HepG2 (cell line): ENCODE results near the gene NEDD4L. TPM values are rescaled to one million over a fixed set of nuclear protein-coding genes. Genes with fewer than 3 reads are reported as not detected.

ENCODE experiments used
- ATAC-seq: fragments of 200-7000 bp; cut with Tn5 transposase; 3 replicates; pipeline ENCODE4 v1.9.1; 2020; ENCODE audit warnings: mild to moderate bottlenecking, moderate library complexity
- BruUV-seq: library from RNA; stranded (reverse); fragments of 400-500 nt; replicated peaks from 2 replicates; lab custom pipeline; 2021; lab: Mats Ljungman, UMichigan
- CTCF ChIA-PET: fragments of 300-600 bp; formaldehyde crosslinking; extraction: SDS; loops from one replicate; lab custom pipeline; 2021; ENCODE audit warnings: low total read pairs, inconsistent platforms, low intra/inter-chr PET ratio; lab: Yijun Ruan, JAX
- POLR2A ChIA-PET: fragments of 350-600 bp; sonication (Branson Sonifier 250); formaldehyde crosslinking; loops from one replicate; lab custom pipeline; 2020; ENCODE audit warnings: antibody characterized with exemption, inconsistent platforms; lab: Yijun Ruan, JAX
- DNase-seq: peaks from one replicate; pipeline ENCODE4 v3.0.0-alpha.2; 2015; ENCODE audit warnings: low spot score
- FAIRE-seq: peaks from 3 replicates; lab custom pipeline; 2011; peaks lifted over from hg19 to GRCh38; lab: Jason Lieb, UNC
- H2AFZ ChIP-seq: one replicate; pipeline ENCODE4 v1.6.1; 2011; ENCODE audit warnings: low read length, inconsistent platforms
- H3K27ac ChIP-seq: fragments of 300-600 bp; 3 replicates; pipeline ENCODE4 v1.8.0; 2011; ENCODE audit warnings: mixed run types, mild to moderate bottlenecking, mixed read lengths, low read length, inconsistent platforms; ENCODE audit not compliant: insufficient read depth; ENCODE audit errors: extremely low read length
- H3K27me3 ChIP-seq, 2 experiments: fragments of 200-600 bp in 1 of 2; 2 replicates in 1 of 2; 3 replicates in 1 of 2; pipeline versions ENCODE4 v1.6.0 to v1.8.0; 2011; ENCODE audit warnings: low read length in 2 of 2, mild to moderate bottlenecking in 2 of 2, moderate library complexity in 2 of 2, inconsistent platforms in 1 of 2; ENCODE audit not compliant: insufficient read depth in 2 of 2, control insufficient read depth in 1 of 2
- H3K36me3 ChIP-seq, 2 experiments: fragments of 200-600 bp in 1 of 2; replicated peaks in 1 of 2; 2 replicates in 1 of 2; 3 replicates in 1 of 2; pipeline versions ENCODE4 v1.5.1 to v1.8.0; 2011; ENCODE audit warnings: low read length in 2 of 2, inconsistent platforms in 1 of 2; ENCODE audit not compliant: insufficient read depth in 2 of 2, control insufficient read depth in 1 of 2
- H3K4me1 ChIP-seq: 2 replicates; pipeline ENCODE4 v1.5.1; 2012; ENCODE audit warnings: low read length, inconsistent platforms; ENCODE audit not compliant: insufficient read depth
- H3K4me2 ChIP-seq: 2 replicates; pipeline ENCODE4 v1.6.0; 2011; ENCODE audit warnings: low read depth, low read length, inconsistent platforms
- H3K4me3 ChIP-seq, 3 experiments: fragments of 200-600 bp in 1 of 3; sonication (generic), shearing (Covaris generic) in 1 of 3; replicated peaks in 1 of 3; 2 replicates each; pipeline ENCODE4 v1.5.1; 2011 to 2016; ENCODE audit warnings: low read length in 3 of 3, inconsistent platforms in 2 of 3, low read depth in 2 of 3, mild to moderate bottlenecking in 2 of 3, control low read depth in 1 of 3, mixed read lengths in 1 of 3; ENCODE audit not compliant: insufficient read depth in 1 of 3
- H3K79me2 ChIP-seq: one replicate; pipeline ENCODE4 v1.6.1; 2011; ENCODE audit warnings: low read length, inconsistent platforms; ENCODE audit not compliant: insufficient read depth
- H3K9ac ChIP-seq: 2 replicates; pipeline ENCODE4 v1.6.0; 2011; ENCODE audit warnings: mild to moderate bottlenecking, low read depth, low read length, inconsistent platforms; ENCODE audit not compliant: insufficient read depth
- H3K9me3 ChIP-seq: 2 replicates; pipeline ENCODE4 v1.5.1; 2012; ENCODE audit warnings: mild to moderate bottlenecking, low read length
- H4K20me1 ChIP-seq: 2 replicates; pipeline ENCODE4 v1.6.0; 2011; ENCODE audit warnings: inconsistent platforms, mild to moderate bottlenecking, low read length, moderate library complexity; ENCODE audit not compliant: insufficient read depth
- FOXO1 ChIP-seq: sonication (generic); formaldehyde crosslinking; IDR thresholded peaks from 2 replicates; pipeline ENCODE4 v1.4.0; 2020; ENCODE audit warnings: missing genetic modification reagents
- MYC ChIP-seq: sonication (generic); formaldehyde crosslinking; IDR thresholded peaks from 2 replicates; pipeline ENCODE4 v1.9.0; 2021; ENCODE audit warnings: missing genetic modification reagents, borderline replicate concordance
- PRPF4 ChIP-seq: fragments of 200-400 bp; formaldehyde crosslinking; IDR thresholded peaks from 2 replicates; pipeline ENCODE4 v1.6.1; 2016; ENCODE audit warnings: low read length, low read depth; ENCODE audit not compliant: poor library complexity, severe bottlenecking
- RBM22 ChIP-seq: fragments of 200-400 bp; formaldehyde crosslinking; optimal IDR thresholded peaks from 2 replicates; pipeline ENCODE3; 2017; ENCODE audit warnings: mild to moderate bottlenecking, low read length, moderate library complexity
- ZNF24 ChIP-seq: fragments of 450-650 bp; IDR thresholded peaks from 2 replicates; pipeline ENCODE4 v1.6.1; 2017; ENCODE audit warnings: antibody characterized with exemption, mild to moderate bottlenecking
- WGBS: methylation state at CpG from one replicate; pipeline ENCODE4 v1.1.6; 2017; ENCODE audit warnings: low lambda C conversion rate; 5-methylcytosine and 5-hydroxymethylcytosine counted together
- in situ Hi-C: cut with HindIII; loops from 2 replicates; pipeline ENCODE4 v1.10.0; 2017; ENCODE audit warnings: low pct_unique_long_range_greater_than_20kb; ENCODE audit not compliant: extremely low pct_ligation_motif_present
- intact Hi-C: fragments of 100-400 bp; cut with micrococcal nuclease; formaldehyde crosslinking; loops from one replicate; pipeline ENCODE4 v1.10.0; 2022; ENCODE audit not compliant: unreplicated experiment
- polyA plus RNA-seq, 8 experiments: library from polyadenylated mRNA; depleted of rRNA in 3 of 8; stranded (reverse) in 7 of 8; unstranded in 1 of 8; fragments of >200 nt; fragmentation: Illumina TruSeq in 4 of 8; extraction: Trizol in 4 of 8; gene quantifications; 2 replicates each; pipeline versions ENCODE4 v1.2.1 to v1.2.3, GENCODE V29; 2011 to 2016; ENCODE audit warnings: low read depth in 4 of 8, missing spikeins in 1 of 8, mixed read lengths in 1 of 8; ENCODE audit not compliant: insufficient read depth in 1 of 8
- total RNA-seq, 5 experiments: library from RNA; depleted of rRNA; stranded (reverse); fragments of >200 nt; fragmentation: Illumina TruSeq; extraction: Trizol; gene quantifications; 2 replicates each; pipeline ENCODE4 v1.2.3, GENCODE V29; 2016; ENCODE audit warnings: low read depth in 1 of 5
- TF ChIP-seq, protein P1 (sequence below): sonication (generic); formaldehyde crosslinking; IDR thresholded peaks from 2 replicates; pipeline ENCODE4 v1.5.0; 2020; ENCODE audit warnings: mild to moderate bottlenecking, missing genetic modification reagents, borderline replicate concordance
- TF ChIP-seq, protein P2 (sequence below): sonication (generic); formaldehyde crosslinking; IDR thresholded peaks from 2 replicates; pipeline ENCODE4 v1.8.1; 2022; ENCODE audit warnings: low read depth, mild to moderate bottlenecking, missing genetic modification reagents
- TF ChIP-seq, protein P3 (sequence below): sonication (generic); formaldehyde crosslinking; IDR thresholded peaks from 2 replicates; pipeline ENCODE4 v1.9.0; 2021; ENCODE audit warnings: missing genetic modification reagents, mild to moderate bottlenecking, borderline replicate concordance

The NEDD4L gene
- total and polyA plus RNA-seq, 2 of the 13 experiments (the other 11 are each of a cell fraction or from before 2014, with no cell fraction given): 168 to 390 TPM

DNA sequence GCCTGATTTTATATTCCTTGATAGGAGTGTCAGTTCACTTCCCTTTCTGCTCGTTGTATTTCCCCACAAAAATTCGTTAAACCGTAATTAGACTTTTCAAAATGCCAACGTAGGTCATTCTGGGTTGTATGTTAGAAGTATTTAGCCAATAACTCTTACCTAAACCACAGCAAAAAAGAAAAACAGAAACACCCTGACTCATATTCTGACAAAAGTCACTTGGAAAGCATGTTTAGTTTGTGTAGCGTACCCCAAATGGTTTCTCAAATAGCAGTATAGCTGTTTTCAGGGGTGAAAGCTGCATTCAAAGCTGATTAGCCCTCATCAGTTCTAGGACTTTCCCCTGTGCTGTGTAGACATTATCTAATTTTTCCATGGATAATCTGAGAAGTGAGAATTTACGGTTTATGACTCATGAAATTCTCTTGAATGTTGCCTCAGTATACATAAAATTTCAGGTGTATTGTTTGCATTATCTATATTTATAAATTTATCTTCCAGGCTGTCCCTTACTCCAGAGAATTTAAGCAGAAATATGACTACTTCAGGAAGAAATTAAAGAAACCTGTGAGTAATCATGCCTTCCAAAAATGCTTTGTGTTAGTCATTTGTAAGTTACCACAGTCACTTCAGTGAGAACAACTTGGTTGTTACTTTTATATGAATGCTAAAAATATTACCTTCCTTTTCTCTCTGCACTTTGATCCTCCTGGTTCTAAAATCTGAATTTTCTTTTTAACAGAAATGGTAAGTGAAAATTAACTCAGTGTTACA is 319.9 kb downstream of the NEDD4L start (continued):
- TF ChIP-seq ZNF24: no peak
- no peak for TF ChIP-seq FOXO1

- BruUV-seq: no TSS peak
These were observed 321.0 kb downstream of the NEDD4L start for GRCh38 chr18:58364876-58365528.

More at GRCh38 chr18:58364876-58365528, 321.0 kb downstream of the NEDD4L start:
- no peak overlapping the region for H3K4me2 ChIP-seq
- intact Hi-C loops: no loop called here
- TF ChIP-seq, protein P1, sequence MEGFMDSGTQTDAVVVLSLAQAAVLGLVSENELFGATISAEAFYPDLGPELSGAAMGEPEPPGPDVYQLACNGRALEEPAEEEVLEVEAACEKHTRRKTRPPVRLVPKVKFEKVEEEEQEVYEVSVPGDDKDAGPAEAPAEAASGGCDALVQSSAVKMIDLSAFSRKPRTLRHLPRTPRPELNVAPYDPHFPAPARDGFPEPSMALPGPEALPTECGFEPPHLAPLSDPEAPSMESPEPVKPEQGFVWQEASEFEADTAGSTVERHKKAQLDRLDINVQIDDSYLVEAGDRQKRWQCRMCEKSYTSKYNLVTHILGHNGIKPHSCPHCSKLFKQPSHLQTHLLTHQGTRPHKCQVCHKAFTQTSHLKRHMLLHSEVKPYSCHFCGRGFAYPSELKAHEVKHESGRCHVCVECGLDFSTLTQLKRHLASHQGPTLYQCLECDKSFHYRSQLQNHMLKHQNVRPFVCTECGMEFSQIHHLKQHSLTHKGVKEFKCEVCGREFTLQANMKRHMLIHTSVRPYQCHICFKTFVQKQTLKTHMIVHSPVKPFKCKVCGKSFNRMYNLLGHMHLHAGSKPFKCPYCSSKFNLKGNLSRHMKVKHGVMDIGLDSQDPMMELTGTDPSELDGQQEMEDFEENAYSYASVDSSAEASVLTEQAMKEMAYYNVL (CRISPR knock-in tag): no peak
- TF ChIP-seq RBM22 (peak; percentile 8), MYC (CRISPR knock-in tag) (no peak), PRPF4 (no peak)
- TF ChIP-seq, protein P2, sequence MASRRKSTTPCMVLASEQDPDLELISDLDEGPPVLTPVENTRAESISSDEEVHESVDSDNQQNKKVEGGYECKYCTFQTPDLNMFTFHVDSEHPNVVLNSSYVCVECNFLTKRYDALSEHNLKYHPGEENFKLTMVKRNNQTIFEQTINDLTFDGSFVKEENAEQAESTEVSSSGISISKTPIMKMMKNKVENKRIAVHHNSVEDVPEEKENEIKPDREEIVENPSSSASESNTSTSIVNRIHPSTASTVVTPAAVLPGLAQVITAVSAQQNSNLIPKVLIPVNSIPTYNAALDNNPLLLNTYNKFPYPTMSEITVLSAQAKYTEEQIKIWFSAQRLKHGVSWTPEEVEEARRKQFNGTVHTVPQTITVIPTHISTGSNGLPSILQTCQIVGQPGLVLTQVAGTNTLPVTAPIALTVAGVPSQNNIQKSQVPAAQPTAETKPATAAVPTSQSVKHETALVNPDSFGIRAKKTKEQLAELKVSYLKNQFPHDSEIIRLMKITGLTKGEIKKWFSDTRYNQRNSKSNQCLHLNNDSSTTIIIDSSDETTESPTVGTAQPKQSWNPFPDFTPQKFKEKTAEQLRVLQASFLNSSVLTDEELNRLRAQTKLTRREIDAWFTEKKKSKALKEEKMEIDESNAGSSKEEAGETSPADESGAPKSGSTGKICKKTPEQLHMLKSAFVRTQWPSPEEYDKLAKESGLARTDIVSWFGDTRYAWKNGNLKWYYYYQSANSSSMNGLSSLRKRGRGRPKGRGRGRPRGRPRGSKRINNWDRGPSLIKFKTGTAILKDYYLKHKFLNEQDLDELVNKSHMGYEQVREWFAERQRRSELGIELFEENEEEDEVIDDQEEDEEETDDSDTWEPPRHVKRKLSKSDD (CRISPR knock-in tag): no peak
- TF ChIP-seq, protein P3, sequence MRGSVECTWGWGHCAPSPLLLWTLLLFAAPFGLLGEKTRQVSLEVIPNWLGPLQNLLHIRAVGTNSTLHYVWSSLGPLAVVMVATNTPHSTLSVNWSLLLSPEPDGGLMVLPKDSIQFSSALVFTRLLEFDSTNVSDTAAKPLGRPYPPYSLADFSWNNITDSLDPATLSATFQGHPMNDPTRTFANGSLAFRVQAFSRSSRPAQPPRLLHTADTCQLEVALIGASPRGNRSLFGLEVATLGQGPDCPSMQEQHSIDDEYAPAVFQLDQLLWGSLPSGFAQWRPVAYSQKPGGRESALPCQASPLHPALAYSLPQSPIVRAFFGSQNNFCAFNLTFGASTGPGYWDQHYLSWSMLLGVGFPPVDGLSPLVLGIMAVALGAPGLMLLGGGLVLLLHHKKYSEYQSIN (CRISPR knock-in tag): no peak
- TF ChIP-seq, all 625 proteins: peak for 1
- H3K9me3 ChIP-seq: no peaks in the 10 kb centered on the region
- H3K79me2 ChIP-seq: no peaks in the 10 kb centered on the region
- no peak overlapping the region for H2AFZ ChIP-seq
- H3K36me3 ChIP-seq: peaks cover 14 to 58% of the 10 kb centered on the region in 2 experiments
- CTCF ChIA-PET: no interaction called here
- WGBS: 97% methylated on average over 6 of the region's 7 CpGs
- H3K27me3 ChIP-seq: no peaks in the 10 kb centered on the region
- no peak overlapping the region for H3K4me3 ChIP-seq
- in situ Hi-C loops: no loop called here
- FAIRE-seq (no peak), DNase-seq (no peak), ATAC-seq (no peak)
- H3K27ac ChIP-seq: no peak overlapping the region
- no peak overlapping the region for H3K9ac ChIP-seq
- no peaks in the 10 kb centered on the region for H3K4me1 ChIP-seq
- H4K20me1 ChIP-seq: no peaks in the 10 kb centered on the region
- POLR2A ChIA-PET: no interaction called here
